Stimulated activated CD4-positive, alpha-beta T cell treated with anti-CD3 and anti-CD28 coated beads, TNF-alpha, amount 100 ng/mL, for 48 hours (primary cell): ENCODE measurements around the gene IL36RN.

Experiments used
- DNase-seq, 3 donors: peaks; one replicate each; pipeline ENCODE4 v3.0.0-alpha.2; 2020; ENCODE audit warnings: low read depth in 3 of 3

Gene IL36RN

GRCh38 chr2:113050921-113051895 lies 7.8 kb upstream of the IL36RN start:
- no peak for DNase-seq

GRCh38 chr2:113052396-113052917 lies 6.5 kb upstream of the IL36RN start, which contains the start of gene IL36B:
Gene IL36B, minus strand, starts transcription at chr2:113052867.
- DNase-seq, result no peak

- no peak for DNase-seq
These were observed 5.3 kb upstream of the IL36RN start for GRCh38 chr2:113053666-113054065.

GRCh38 chr2:113054066-113054465 lies 4.9 kb upstream of the IL36RN start:
- DNase-seq, result no peak

- no peak for DNase-seq
These were observed 2.5 kb upstream of the IL36RN start for GRCh38 chr2:113056521-113056920.

- no peak for DNase-seq
These were observed 1.9 kb upstream of the IL36RN start for GRCh38 chr2:113057117-113057516.

GRCh38 chr2:113058411-113058994 lies 495 bp upstream of the IL36RN start:
- no peak for DNase-seq

GRCh38 chr2:113060396-113060795 lies 1.4 kb downstream of the IL36RN start:
- DNase-seq, result no peak

GRCh38 chr2:113060796-113061195 lies 1.8 kb downstream of the IL36RN start:
- DNase-seq, result no peak

GRCh38 chr2:113061241-113061640 lies 2.2 kb downstream of the IL36RN start:
- no peak for DNase-seq

- no peak for DNase-seq
These were observed 3.1 kb downstream of the IL36RN start for GRCh38 chr2:113061896-113062770.

- no peak for DNase-seq
These were observed 5.3 kb downstream of the IL36RN start for GRCh38 chr2:113064281-113064680.

- DNase-seq, result no peak
These were observed 5.9 kb downstream of the IL36RN start for GRCh38 chr2:113064898-113065297.

- DNase-seq, result no peak
These were observed 8.7 kb downstream of the IL36RN start, which contains the start of gene IL1F10 for GRCh38 chr2:113067681-113068080. Gene IL1F10, plus strand, starts transcription at chr2:113067970. Its CDS starts 4,769 bp downstream, at chr2:113072739.

GRCh38 chr2:113068249-113068648 lies 9.3 kb downstream of the IL36RN start:
- DNase-seq, result no peak

- DNase-seq, result no peak
These were observed 9.9 kb downstream of the IL36RN start for GRCh38 chr2:113068706-113069485.

- no peak for DNase-seq
These were observed 10.9 kb downstream of the IL36RN start for GRCh38 chr2:113069676-113070605.

- DNase-seq, result no peak
These were observed 11.6 kb downstream of the IL36RN start for GRCh38 chr2:113070606-113070975.

- no peak for DNase-seq
These were observed 13.6 kb downstream of the IL36RN start for GRCh38 chr2:113072584-113072983.

GRCh38 chr2:113073325-113073834 lies 14.4 kb downstream of the IL36RN start:
- no peak for DNase-seq
